ENCODE measurements around the gene C14orf93.

Gene C14orf93

DNA sequence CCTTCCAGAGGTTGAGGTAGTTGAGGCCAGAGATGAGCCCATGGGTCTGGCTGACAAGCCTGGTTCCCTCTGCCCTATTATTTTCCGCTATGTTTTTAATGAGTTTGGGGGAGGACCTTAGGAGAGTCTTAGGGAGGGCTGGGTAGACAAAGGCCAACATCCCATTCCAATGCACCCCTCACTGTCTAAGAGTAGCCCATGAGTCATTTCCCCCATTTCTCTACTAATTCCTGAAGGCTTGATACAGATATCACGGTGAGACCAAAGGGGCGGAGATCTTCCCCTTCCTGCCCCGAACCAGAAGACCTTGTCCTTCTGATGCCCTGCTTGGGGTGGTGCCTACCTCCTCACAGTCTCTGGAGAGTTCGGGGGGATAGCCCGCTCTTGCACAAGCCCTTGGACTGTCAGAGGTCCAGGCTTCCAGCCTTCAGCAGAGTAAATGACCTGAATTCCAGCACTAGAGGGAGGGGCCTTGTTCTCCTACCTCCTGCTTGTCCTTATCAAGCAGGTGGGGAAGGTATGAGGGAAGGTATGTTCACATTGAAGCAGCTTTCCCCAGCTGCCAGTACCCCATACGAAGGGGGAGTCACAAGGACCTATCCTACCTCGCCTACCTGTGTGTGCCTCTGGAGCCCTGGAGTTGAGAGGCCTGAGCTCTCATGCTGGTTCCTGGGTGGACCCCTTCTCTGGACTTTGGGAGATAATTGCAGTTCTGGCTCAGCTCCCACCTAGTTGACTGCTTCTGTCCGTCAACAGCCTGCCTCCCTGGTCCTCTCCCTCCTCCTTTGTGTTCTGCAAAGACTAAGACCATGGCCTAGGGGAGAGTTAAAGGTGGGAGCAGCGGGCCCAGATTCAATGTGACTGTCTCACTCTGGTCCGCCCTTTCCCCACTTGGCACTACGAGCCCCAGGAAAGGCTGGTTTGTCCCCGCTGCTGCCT is 35.7 kb upstream of the C14orf93 start:
- in situ Hi-C loops (cut with HindIII; ENCODE audit: low sequenced_read_pairs) = no loop called here

DNA sequence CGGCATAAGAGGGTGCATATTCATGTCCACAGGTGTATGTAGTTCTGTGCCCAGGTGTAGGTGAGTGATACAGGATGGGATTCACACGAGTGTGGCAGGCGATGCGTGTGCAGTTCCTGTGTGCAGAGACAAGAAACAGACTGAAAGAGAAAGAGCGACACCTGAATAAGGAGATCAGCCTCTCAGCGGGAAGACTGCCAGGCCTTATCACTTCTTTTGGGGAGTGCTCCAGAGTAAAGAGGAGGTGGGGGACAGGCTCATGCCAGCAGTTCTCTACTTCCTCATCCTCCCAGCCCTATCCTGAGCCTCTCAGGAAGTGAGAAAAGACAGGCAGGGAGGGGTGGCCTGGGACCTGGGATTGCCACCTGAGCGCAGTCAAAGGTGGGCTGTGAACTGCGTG is 34.9 kb upstream of the C14orf93 start:
- in situ Hi-C loops (cut with HindIII; ENCODE audit: low sequenced_read_pairs) = no loop called here

DNA sequence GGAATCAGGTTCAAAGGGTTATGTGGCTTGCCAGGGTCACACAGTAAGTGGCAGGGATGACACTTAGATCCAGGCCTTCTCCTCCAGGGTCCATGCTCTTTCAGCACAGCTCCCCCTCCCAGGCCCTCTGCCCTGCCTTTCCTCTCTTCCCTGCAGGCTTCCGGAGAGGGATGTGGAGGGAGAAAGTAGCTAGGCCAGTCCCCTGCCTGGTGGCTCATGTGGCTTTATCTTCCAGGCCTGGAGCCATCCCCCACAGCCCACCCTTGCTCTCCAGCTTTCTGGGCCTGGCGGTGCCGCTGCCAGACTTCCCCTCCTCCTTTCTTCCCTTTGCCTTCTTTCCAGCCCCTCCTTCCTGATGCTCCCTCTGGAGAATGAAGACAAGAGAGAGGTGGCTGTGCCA is 33.8 kb upstream of the C14orf93 start:
- in situ Hi-C loops (cut with HindIII; ENCODE audit: low sequenced_read_pairs) = no loop called here

DNA sequence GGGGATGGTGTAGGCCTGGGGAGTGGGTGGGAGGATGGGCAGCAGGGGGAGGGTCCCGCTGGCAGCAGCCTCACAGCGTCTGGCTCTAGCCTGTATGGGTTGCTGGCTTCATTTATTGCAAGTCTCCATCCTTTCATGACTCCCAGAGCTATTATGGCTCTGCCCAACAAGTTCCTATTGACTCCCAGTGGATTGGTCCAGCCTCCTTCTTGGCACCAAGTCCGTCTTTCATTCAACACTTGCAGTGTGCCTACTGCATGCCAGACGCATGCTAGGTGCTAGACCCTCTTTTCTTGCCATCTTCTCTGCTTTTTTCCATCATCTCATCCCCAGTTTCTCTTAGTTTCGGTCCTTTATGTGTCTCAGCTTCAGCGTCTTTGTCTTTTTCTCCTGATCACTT is 33.2 kb upstream of the C14orf93 start:
- in situ Hi-C loops (cut with HindIII; ENCODE audit: low sequenced_read_pairs) = no loop called here

DNA sequence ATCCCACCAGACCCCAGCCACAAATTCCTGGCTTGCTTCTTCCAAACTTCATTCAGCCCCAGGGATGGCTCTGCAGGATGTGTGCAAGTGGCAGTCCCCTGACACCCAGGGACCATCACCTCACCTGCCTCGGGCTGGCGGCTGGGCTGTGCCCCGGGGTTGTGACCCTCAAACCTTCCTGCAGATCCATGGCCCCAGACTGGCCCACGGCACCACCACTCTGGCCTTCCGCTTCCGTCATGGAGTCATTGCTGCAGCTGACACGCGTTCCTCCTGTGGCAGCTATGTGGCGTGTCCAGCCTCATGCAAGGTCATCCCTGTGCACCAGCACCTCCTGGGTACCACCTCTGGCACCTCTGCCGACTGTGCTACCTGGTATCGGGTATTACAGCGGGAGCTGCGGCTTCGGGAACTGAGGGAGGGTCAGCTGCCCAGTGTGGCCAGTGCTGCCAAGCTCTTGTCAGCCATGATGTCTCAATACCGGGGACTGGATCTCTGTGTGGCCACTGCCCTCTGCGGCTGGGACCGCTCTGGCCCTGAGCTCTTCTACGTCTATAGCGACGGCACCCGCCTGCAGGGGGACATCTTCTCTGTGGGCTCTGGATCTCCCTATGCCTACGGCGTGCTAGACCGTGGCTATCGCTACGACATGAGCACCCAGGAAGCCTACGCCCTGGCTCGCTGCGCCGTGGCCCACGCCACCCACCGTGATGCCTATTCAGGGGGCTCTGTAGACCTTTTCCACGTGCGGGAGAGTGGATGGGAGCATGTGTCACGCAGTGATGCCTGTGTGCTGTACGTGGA is 32.4 kb upstream of the C14orf93 start, which contains the start of gene PSMB11:
PSMB11 (plus strand) TSS at position 51 of the 804 bp plus-strand sequence; CDS start at position 65, 14 bp downstream.
- in situ Hi-C loops (cut with HindIII; ENCODE audit: low sequenced_read_pairs) = no loop called here

DNA sequence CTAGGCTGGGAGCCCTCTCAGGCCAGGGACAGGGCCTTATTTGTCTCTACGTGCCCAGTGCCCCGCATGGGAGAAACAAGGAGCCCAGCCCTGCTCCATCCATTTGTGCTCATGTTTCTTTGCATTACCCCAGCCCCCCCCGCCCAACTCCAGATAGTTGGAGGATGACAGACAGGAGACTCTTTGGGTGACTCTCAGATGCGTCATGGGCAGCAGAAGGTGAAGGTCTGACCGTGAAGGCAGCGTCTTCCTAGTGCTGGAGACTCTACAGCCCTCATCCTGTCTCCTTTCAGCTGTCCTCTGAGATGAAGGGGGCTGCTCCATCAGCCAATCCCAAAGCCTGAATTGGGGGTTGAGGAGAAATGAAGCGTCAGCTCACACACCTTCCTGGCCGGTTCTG is 31.8 kb upstream of the C14orf93 start:
- in situ Hi-C loops (cut with HindIII; ENCODE audit: low sequenced_read_pairs) = no loop called here

DNA sequence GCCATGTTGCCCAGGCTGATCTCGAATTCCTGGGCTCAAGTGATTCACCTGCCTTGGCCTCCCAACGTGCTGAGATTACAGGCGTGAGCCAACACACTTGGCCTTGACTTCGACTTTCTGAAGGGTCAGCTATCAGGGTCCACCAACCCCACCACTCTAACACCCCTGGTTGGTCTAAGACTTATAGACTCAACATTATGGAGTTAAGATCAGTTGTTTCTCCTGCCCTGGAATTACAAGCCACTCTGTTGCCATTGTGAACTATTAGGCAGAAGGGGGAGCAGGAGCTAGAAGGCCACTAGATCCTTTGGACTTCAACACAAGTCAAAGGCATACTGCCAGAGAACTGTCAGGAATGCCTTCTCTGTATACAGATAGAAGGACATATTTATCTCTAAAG is 30.2 kb upstream of the C14orf93 start:
- in situ Hi-C loops (cut with HindIII; ENCODE audit: low sequenced_read_pairs) = no loop called here

DNA sequence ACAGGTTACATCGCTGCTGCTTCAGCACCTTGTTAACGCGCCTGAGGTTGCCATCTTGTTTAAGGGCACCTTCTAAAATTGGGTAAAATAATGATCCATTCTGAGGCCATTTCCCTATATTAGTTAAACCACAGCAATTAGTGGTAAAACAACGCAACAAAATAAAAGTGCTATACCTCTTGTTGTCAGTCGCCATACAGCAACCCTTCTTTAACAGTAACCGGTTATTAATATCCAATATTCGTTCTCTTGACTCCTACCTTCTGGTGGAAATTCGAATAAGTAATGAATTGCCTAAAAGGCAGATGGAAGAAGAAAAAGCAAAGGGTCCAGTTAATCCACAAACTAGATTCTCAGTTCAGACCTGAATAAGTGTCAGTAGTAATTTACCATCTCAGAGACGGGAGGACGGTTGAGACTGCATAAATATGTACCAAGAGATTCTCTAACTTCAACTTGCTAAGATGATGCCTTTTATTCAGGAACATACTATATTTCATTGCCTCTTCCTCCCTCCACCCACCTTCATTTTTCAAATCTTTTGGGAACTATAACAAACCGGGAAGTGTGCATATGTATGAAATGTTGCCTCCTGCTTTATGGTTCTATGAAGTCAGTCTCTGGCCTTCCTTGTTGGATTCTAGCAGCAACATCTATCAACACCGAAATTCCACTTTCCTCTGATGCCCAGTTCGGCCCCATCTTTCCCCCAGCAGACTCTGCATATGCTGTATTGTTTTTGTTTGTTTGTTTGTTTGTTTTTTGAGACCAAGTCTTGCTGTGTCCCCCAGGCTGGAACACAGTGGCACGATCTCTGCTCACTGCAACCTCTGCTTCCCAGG is 25.6 kb upstream of the C14orf93 start:
- in situ Hi-C loops (cut with HindIII; ENCODE audit: low sequenced_read_pairs) = no loop called here

DNA sequence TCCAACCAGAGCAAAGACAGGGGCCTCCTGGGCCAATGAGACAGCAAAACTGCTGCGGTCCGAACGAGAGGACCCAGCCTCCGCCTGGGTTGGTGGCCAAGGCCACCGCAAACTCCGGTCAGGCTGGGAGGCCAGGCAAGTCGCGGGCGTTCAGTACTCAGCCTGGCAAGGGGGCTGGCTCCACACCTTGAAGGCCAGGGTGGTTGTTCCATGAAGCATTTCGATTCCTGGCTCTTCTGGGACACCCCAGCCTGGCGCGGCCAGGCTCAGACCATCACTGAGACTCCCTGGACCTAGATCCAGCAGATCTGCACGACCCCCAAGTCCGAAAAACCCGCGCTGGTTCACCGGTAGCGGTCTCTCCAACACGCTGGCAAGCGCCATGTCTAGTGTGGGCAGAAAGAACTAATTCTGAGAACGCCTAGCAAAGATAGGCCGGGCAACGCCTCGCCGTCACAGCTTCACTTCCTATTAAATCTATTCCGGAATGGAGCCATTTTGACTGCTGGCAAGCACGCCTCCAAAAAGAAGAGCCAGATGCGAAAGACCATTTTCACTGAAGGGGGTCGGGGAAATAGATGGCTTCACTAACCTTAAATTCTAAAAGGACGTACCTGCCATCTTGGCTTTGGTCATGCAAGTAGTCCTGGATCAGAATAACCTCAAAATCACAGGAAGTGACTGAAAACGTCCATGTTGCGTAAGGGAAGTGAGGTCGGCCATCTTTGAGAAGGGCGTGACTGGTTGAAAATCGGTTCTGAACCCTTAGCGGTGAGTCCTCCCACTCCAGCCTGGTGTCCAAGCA is 24.8 kb upstream of the C14orf93 start, which contains the start of gene PSMB5:
PSMB5 (minus strand) TSS at position 403 of the 805 bp plus-strand sequence; CDS start at position 384, 19 bp downstream.
- in situ Hi-C loops (cut with HindIII; ENCODE audit: low sequenced_read_pairs) = no loop called here

DNA sequence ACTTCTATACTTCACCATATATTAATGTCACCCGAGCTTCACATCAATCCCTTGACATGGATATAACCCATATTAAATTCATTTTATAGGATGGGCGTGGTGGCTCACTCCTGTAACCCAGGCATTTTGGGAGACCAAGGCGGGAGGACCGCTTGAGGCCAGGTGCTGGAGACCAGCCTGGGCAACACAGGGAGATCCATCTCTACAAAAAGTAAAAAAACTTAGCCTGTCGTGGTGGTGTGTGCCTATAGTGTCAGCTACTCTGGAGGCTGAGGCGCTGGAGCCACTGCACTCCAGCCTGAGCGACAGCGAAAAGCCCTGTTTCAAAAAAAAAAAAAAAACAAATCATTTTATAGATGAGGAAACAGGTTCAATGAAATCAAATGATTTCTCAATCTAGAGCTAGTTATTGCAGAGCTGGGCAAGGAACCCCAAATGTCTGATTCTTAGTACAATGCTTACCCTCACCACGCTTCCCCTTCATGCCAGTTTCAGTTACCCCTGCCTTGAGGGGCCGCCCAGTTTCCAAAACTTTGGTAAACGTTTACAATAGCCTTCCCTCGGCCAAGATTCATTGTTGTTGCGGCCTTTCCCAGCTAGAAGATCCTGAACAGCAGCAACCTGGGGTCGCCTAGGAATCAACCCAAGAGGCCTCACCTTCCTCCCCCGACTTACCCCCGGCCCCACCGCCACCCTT is 24.0 kb upstream of the C14orf93 start:
- in situ Hi-C loops (cut with HindIII; ENCODE audit: low sequenced_read_pairs) = no loop called here

DNA sequence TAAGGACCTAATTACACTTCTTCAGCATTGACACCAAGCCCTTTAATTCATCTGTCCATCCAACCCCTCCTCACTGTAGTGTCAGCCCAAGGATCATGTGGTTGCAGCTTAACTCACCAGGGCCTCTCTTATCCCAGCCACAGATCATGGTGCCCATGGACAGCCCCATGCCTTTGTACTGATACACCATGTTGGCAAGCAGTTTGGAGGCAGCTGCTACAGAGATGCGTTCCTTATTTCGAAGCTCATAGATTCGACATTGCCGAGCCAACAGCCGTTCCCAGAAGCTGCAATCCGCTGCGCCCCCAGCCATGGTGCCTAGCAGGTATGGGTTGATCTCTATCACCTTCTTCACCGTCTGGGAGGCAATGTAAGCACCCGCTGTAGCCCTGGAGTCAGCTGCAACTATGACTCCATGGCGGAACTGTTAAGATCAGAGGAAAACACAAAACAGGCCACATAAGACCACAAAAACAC is 23.3 kb upstream of the C14orf93 start:
- in situ Hi-C loops (cut with HindIII; ENCODE audit: low sequenced_read_pairs) = no loop called here

DNA sequence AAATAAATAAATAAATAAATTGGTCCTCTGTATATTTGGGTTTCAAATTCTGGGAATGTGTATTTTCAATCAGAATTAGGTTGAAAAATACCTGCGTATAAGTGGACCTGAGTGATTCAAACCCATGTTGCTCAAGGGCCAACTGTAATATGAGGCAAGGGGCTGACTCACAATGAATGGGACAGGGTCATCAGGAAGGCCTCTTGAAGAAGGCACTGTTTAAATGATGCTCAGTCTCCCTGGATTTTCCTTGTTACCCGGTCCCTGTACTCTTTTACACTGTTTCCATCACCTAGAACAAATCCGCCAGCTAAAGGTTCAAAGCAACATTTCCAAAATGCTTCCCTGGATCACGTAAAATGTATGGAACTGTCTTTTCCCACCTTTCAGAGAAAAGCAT is 21.0 kb upstream of the C14orf93 start:
- in situ Hi-C loops (cut with HindIII; ENCODE audit: low sequenced_read_pairs) = no loop called here

DNA sequence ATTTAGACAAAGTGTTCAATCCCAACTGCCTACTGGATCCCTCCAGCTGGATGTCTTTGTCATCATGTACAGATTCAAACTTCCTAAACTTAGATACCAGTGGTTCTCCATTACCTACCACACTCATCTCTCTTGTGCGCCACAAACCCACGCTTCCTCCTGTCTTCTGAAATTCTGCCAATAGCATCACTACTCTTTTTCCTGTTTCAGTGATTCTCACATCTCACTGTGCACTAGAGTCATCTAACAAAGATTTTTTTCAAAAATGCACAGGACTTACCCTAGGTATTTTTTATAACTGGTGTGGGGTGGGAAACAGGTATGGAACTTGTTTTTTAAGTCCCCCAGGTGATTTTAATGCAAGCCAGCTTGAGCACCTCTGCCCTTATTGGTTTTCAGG is 18.9 kb upstream of the C14orf93 start:
- in situ Hi-C loops (cut with HindIII; ENCODE audit: low sequenced_read_pairs) = no loop called here

DNA sequence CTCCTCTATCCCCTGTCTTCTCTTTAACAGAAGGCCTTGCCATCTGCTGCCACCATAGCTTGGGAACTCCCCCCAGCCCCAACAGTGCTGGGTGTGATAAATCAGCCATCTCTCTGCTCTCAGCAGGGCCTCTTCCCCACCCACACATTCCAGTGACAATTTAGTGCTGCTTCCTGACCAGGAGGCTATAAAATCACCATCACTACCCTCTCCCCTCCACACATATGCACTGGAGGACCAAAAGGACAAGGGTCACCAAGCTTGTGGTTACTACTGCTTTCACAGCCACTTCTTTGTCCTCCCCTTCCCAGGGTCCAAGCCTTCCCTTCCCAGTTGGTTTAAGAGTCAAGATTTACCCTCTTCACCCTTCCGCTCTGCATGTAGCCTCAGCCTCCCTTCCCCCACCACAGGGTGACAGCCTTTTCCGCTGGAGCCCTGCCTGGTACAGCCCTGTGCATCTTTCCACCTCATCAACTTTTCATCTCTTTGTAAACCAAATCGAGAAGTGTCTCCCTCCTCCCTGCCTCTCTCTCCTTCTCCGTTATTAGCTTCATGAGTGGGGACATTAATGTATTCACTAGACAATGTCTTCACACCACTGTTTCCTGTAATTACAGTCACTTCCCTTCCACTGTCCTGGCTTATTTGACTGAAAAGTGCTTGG is 15.3 kb upstream of the C14orf93 start:
- in situ Hi-C loops (cut with HindIII; ENCODE audit: low sequenced_read_pairs) = no loop called here

DNA sequence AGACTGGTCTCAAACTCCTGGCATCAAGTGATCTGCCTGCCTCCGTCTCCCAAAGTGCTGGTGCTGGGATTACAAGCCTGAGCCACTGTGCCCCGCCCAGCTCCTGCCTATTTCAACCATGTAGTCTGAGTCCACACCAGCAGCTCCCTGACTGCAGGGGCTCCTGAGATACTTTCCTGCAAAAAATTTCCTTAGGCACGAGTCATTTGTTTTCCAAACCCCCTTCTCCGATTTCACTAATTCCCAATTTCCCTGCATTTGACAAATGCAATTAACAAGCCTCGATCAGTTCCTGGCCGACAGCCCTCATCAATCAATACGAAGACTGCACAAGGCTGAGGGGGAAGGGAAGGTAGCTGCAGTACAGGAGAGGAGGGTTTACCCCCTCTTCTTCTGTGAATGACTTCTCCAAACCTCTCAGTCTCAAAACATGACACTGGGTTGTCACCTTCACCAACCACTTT is 14.7 kb upstream of the C14orf93 start:
- in situ Hi-C loops (cut with HindIII; ENCODE audit: low sequenced_read_pairs) = no loop called here

DNA sequence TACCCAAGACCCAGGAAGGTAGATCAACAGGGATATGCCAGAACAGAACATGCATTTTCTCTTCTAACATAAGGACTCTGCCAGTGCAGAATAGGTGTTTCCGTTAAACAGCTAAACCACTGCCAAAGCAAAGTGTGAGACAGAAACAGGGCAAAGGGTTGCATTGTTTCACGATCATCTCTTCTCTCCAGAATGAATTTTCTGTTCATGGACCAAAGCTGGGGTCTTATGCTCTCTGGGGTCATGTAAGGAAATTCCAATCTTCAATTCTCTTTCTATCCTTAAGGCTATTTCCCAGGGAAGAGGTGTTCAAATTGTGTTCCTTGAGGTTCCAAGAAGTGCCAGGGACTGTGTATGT is 13.8 kb upstream of the C14orf93 start:
- in situ Hi-C loops (cut with HindIII; ENCODE audit: low sequenced_read_pairs) = no loop called here

DNA sequence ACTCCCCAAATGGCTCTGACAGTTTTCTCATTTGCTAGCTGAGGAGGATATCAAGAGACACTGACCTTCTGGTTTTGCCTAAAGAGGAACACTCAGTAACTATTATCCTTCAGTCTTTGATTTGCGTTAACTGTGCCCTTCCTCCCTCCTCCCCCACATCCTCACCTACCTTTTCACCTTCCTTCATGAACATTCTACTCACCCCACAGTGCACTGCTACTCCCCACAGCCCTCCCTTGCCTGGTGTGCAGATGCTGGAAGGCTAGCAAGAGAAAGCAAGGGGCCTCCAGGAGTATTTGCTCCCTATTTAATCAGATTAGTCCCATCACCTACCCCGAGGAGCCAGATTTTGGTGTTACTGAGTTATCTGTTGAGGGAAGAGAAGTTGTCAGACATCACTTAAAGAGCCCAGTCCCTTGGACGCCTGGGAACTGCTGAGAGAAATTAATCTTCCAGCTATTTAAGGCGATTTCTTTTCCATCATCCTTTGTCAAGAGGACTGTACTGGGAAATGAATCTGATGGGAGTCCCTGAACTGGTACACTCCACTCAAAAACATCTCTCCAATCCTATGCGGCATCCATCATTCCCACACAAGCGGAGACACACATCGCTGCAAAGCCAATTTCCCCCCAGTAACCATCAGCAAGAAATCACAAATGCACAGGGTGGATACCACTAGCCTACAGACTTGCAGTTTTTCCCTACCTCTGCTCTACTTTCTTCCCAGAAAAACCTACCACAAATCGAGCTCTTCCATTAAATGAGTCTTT is 13.3 kb upstream of the C14orf93 start:
- in situ Hi-C loops (cut with HindIII; ENCODE audit: low sequenced_read_pairs) = no loop called here

DNA sequence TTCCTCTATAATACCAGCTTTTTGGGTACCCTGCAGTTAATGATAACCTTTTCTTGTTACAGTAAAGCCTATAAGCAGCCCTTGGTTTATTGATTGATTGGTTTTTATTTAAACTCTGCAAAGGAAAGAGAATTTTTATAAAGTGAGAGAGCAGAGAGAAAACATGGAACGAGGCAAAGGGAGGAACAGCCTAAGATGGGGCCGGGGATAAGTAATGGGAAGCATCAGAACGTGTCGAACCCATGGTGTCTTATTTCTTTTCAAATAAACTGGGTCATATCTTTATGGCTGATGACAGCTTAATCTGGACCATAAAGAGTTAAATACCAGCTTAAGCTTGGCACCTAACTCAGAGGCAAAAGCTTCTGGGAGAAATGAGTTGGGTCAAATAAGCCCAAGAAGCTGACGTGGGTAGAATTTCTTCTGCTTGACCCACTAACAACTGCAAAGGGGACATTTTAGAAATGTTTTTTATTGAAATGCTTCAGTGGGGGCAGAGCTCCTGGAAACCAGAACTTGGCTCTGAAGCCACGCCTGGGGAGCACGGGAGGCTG is 12.0 kb upstream of the C14orf93 start:
- in situ Hi-C loops (cut with HindIII; ENCODE audit: low sequenced_read_pairs) = no loop called here

Measured in endothelial cell of hepatic sinusoid (primary cell).